Upper lobe of right lung (tissue), 1 donor: Measurements from ENCODE around the gene PTGER1. TPM values are rescaled to one million over a fixed set of nuclear protein-coding genes. Genes with fewer than 3 reads are reported as not detected.

ENCODE experiments used
- ATAC-seq: fragments of 200-7000 bp; cut with Tn5 transposase; one replicate; pipeline ENCODE4 v1.9.1; 2020; ENCODE audit warnings: mild to moderate bottlenecking, moderate library complexity
- DNase-seq: peaks from one replicate; pipeline ENCODE4 v3.0.0-alpha.2; 2020
- H3K27ac ChIP-seq: fragments of 200-600 bp; one replicate; pipeline ENCODE4 v1.8.0; 2022
- H3K27me3 ChIP-seq: fragments of 200-600 bp; one replicate; pipeline ENCODE4 v1.8.0; 2022; ENCODE audit warnings: mild to moderate bottlenecking
- H3K36me3 ChIP-seq: fragments of 200-600 bp; one replicate; pipeline ENCODE4 v1.8.0; 2022
- H3K4me1 ChIP-seq: fragments of 200-600 bp; one replicate; pipeline ENCODE4 v1.8.0; 2022
- H3K4me3 ChIP-seq: fragments of 200-600 bp; one replicate; pipeline ENCODE4 v1.8.0; 2022; ENCODE audit warnings: mild to moderate bottlenecking
- H3K9me3 ChIP-seq: fragments of 200-600 bp; one replicate; pipeline ENCODE4 v1.8.0; 2022
- intact Hi-C: fragments of 100-400 bp; cut with DNase I; formaldehyde crosslinking; loops from one replicate; pipeline ENCODE4 v1.11.0; 2022
- total RNA-seq: library from RNA; stranded (reverse); fragmentation: NEBNext Ultra II Directional; extraction: Animal tissue kit (Norgen Biotek cat#: 25700); gene quantifications from one replicate; pipeline ENCODE4 v1.2.1, GENCODE V29; 2021
- TF ChIP-seq, protein P1 (sequence below): fragments of 200-600 bp; IDR thresholded peaks from one replicate; pipeline ENCODE4 v1.8.0; 2022; ENCODE audit warnings: antibody characterized with exemption
- donor health status: DM: no; HTN: yes; CAD: no; lungs with severe emphysema.

Gene PTGER1
- total RNA-seq, 1 donor from 2014 or later: 2.5 TPM

DNA sequence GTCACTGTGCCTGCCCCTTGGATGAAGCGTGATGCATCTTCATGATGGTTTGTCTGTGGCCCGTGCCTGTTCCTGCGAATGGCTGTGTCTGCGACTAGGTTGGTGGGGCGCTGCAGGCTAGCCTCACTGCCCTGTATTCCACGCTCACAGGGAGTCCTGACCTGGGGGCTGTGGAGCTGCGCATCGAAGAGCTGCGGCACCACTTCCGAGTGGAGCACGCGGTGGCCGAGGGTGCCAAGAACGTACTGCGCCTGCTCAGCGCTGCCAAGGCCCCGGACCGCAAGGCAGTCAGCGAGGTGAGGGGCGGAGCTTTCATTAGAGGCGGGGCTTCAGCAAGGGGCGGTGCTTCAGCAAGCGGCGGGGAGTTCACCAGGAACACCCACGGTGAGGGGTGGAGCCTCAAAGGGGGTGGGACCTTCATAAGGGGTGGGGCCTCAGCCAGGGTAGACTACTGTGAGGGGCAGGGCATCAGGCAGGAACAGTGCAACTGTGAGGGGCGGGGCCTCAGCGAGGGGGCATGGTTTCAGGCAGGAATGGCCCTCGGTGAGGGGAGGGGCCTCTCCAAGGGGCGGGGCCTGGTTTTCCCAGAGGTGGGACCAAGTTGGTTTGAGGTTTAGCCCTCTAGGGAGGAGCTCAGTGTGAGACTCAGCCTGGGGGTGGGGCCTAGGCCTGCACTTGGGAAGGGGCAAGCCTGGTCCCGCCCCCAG lies 24.8 kb downstream of the PTGER1 start:
- TF ChIP-seq, protein P1, sequence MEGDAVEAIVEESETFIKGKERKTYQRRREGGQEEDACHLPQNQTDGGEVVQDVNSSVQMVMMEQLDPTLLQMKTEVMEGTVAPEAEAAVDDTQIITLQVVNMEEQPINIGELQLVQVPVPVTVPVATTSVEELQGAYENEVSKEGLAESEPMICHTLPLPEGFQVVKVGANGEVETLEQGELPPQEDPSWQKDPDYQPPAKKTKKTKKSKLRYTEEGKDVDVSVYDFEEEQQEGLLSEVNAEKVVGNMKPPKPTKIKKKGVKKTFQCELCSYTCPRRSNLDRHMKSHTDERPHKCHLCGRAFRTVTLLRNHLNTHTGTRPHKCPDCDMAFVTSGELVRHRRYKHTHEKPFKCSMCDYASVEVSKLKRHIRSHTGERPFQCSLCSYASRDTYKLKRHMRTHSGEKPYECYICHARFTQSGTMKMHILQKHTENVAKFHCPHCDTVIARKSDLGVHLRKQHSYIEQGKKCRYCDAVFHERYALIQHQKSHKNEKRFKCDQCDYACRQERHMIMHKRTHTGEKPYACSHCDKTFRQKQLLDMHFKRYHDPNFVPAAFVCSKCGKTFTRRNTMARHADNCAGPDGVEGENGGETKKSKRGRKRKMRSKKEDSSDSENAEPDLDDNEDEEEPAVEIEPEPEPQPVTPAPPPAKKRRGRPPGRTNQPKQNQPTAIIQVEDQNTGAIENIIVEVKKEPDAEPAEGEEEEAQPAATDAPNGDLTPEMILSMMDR: no peak
- no peak overlapping the region for H3K27ac ChIP-seq
- no peaks in the 10 kb centered on the region for H3K9me3 ChIP-seq
- intact Hi-C loops: no loop called here
- peak; percentile 77 for DNase-seq
- H3K4me3 ChIP-seq: no peak overlapping the region
- peak; percentile 80 for ATAC-seq
- no peaks in the 10 kb centered on the region for H3K4me1 ChIP-seq
- H3K27me3 ChIP-seq: no peaks in the 10 kb centered on the region
- peaks cover 98% of the 10 kb centered on the region for H3K36me3 ChIP-seq

DNA sequence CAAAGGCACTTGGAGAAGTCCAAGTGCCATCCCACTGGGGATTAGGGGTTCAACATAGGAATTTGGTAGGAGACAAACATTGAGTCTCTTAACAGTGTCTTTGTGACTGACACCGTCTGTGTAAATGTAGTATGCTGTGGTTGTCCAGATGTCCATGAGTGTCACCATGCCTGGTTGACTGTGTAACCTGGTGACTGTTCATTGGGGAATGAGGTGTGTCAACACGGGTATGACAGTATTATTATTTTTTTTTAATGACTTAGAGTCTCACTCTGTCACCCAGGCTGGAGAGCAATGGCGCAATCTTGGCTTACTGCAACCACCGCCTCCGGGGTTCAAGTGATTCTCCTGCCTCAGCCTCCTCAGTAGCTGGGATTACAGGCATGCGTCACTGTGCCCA lies 25.8 kb downstream of the PTGER1 start:
- intact Hi-C loops: no loop called here
- H3K4me3 ChIP-seq: no peak overlapping the region
- H3K27me3 ChIP-seq: no peaks in the 10 kb centered on the region
- no peak for DNase-seq
- H3K9me3 ChIP-seq: no peaks in the 10 kb centered on the region
- H3K36me3 ChIP-seq: peaks cover 98% of the 10 kb centered on the region
- no peaks in the 10 kb centered on the region for H3K4me1 ChIP-seq
- TF ChIP-seq, protein P1: no peak
- no peak for ATAC-seq
- no peak overlapping the region for H3K27ac ChIP-seq

- Histone ChIP-seq H3K27ac (no peak overlapping the region), H3K27me3 (no peaks in the 10 kb centered on the region), H3K36me3 (peaks cover 100% of the 10 kb centered on the region), H3K4me3 (no peak overlapping the region), H3K4me1 (peaks cover under 1% of the 10 kb centered on the region), H3K9me3 (no peaks in the 10 kb centered on the region)
- TF ChIP-seq, protein P1: no peak
- DNase-seq (no peak), ATAC-seq (no peak)
- intact Hi-C loops: no loop called here
These were observed 28.7 kb downstream of the PTGER1 start for GRCh38 chr19:14446336-14447036.

DNA sequence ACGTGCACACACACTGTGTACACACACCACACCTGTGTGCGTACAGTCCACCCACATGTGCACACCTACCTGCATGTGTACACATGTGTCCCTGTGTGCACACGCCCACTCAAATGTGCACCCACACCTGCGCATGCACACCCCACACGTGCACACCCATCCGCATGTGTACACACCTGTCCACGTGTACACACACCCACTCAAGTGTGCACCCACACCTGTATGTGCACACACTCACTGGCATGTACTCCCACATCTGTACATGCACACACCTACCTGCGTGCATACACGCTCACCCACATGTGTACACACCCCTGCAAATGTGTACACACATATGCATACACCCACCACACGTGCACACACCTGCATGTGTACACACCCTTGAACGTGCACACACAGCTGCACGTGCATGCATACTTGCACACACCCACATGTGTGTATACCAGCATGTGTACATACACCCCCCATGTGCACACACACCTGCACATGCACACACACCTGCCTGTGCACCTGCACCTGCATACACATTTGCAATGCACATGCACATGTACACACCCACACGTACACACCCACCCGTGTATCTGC lies 31.4 kb downstream of the PTGER1 start:
- DNase-seq: no peak
- no peak for ATAC-seq
- intact Hi-C loops: no loop called here
- Histone ChIP-seq H3K4me3 (no peak overlapping the region), H3K27ac (no peak overlapping the region), H3K9me3 (no peaks in the 10 kb centered on the region), H3K27me3 (no peaks in the 10 kb centered on the region), H3K36me3 (peaks cover 78% of the 10 kb centered on the region), H3K4me1 (peaks cover 24% of the 10 kb centered on the region)
- TF ChIP-seq, protein P1: no peak

DNA sequence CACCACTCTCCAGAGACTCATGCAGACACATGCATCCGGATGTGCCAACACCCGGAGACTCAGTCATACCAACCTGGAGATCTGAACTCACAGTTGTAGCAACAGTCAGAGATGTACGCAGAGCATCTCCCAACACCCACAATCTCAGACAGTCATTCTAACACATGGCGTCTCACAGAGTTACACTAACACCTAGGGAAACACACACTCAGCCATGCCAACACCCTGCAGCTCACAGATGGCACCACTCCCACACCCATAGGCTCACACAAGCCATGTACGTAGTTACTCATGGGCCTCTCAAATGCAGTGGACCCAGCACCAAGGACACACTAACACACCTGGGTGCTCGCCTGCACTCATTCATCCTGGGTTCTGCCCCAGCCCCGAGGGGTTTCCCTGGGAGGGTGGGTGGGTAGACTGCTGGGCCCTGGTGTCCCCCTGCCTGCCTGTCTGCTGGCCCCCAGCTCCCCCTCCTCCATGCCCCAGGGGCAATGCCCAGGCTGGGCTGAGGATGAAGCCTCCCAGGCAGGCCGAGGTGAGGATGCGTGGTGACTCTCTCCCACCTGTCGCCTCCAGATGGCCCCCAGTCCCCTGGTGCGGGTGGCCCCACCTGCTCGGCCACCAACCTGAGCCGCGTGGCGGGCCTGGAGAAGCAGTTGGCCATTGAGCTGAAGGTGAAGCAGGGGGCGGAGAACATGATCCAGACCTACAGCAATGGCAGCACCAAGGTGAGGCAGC lies 32.1 kb downstream of the PTGER1 start:
- H3K36me3 ChIP-seq: peaks cover 72% of the 10 kb centered on the region
- DNase-seq: no peak
- intact Hi-C loops: no loop called here

More for the DNA sequence above, 32.1 kb downstream of the PTGER1 start:
- no peaks in the 10 kb centered on the region for H3K27me3 ChIP-seq
- H3K4me1 ChIP-seq: peaks cover 30% of the 10 kb centered on the region
- H3K4me3 ChIP-seq: no peak overlapping the region
- TF ChIP-seq, protein P1: no peak
- H3K27ac ChIP-seq: no peak overlapping the region
- no peaks in the 10 kb centered on the region for H3K9me3 ChIP-seq
- ATAC-seq: no peak
